Measurements from ENCODE around the gene DDX10. TPM values are rescaled to one million over a fixed set of nuclear protein-coding genes. Genes with fewer than 3 reads are reported as not detected.

Gene DDX10
- total and polyA plus RNA-seq, 4 donors, result 8.0 to 11.8 (median 9.0) TPM

GRCh38 chr11:108904480-108904879, 239.6 kb downstream of the DDX10 start:
- TF ChIP-seq ZBTB33 (IDR thresholded peaks at IDR 0.05) (no peak), HNF4G (IDR thresholded peaks at IDR 0.05) (no peak)
- no peak for DNase-seq (ENCODE audit: low spot score)
- H3K4me3 ChIP-seq (ENCODE audit: low read depth in 1 of 3, low read length in 3 of 3), result no peak overlapping the region
- no peaks in the 10 kb centered on the region for H3K36me3 ChIP-seq (ENCODE audit: control insufficient read depth in 4 of 4, insufficient read depth in 3 of 4, low read depth in 1 of 4, low read length in 3 of 4)
- H3K9ac ChIP-seq (ENCODE audit: low read depth in 1 of 2, low read length in 2 of 2), result no peak overlapping the region
- no peaks in the 10 kb centered on the region for H3K9me3 ChIP-seq (ENCODE audit: control insufficient read depth in 4 of 4, low read length in 3 of 4)
- H3K27ac ChIP-seq (ENCODE audit: low read depth in 1 of 2, low read length in 2 of 2), result no peak overlapping the region
- no peaks in the 10 kb centered on the region for H3K27me3 ChIP-seq (ENCODE audit: control insufficient read depth in 4 of 4, insufficient read depth in 4 of 4, low read length in 3 of 4)
- peaks cover 0 to 1% (median 0%) of the 10 kb centered on the region in 4 donors for H3K4me1 ChIP-seq (ENCODE audit: control insufficient read depth in 4 of 4, insufficient read depth in 4 of 4, low read length in 3 of 4)
- WGBS, result 93% methylated on average over 1 of the region's 1 CpG

- no peak overlapping the region for H3K27ac ChIP-seq (ENCODE audit: low read depth in 1 of 2, low read length in 2 of 2)
- no peaks in the 10 kb centered on the region for H3K36me3 ChIP-seq (ENCODE audit: control insufficient read depth in 4 of 4, insufficient read depth in 3 of 4, low read depth in 1 of 4, low read length in 3 of 4)
- TF ChIP-seq HNF4G (IDR thresholded peaks at IDR 0.05) (no peak), JUND (IDR thresholded peaks at IDR 0.05) (peak in 1 of 2 donors; percentile 22), NR2F2 (IDR thresholded peaks at IDR 0.05) (peak; percentile 86), RXRA (IDR thresholded peaks at IDR 0.05) (peak in 1 of 2 donors; percentile 35)
- TF ChIP-seq, protein P1, sequence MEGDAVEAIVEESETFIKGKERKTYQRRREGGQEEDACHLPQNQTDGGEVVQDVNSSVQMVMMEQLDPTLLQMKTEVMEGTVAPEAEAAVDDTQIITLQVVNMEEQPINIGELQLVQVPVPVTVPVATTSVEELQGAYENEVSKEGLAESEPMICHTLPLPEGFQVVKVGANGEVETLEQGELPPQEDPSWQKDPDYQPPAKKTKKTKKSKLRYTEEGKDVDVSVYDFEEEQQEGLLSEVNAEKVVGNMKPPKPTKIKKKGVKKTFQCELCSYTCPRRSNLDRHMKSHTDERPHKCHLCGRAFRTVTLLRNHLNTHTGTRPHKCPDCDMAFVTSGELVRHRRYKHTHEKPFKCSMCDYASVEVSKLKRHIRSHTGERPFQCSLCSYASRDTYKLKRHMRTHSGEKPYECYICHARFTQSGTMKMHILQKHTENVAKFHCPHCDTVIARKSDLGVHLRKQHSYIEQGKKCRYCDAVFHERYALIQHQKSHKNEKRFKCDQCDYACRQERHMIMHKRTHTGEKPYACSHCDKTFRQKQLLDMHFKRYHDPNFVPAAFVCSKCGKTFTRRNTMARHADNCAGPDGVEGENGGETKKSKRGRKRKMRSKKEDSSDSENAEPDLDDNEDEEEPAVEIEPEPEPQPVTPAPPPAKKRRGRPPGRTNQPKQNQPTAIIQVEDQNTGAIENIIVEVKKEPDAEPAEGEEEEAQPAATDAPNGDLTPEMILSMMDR (IDR thresholded peaks at IDR 0.05; ENCODE audit: low read depth, low read length, missing input control), result no peak
- no peak for DNase-seq (ENCODE audit: low spot score)
- H3K9me3 ChIP-seq (ENCODE audit: control insufficient read depth in 4 of 4, low read length in 3 of 4), result no peaks in the 10 kb centered on the region
- H3K9ac ChIP-seq (ENCODE audit: low read depth in 1 of 2, low read length in 2 of 2), result no peak overlapping the region
- no peak overlapping the region for H3K4me3 ChIP-seq (ENCODE audit: low read depth in 1 of 3, low read length in 3 of 3)
- no peaks in the 10 kb centered on the region for H3K27me3 ChIP-seq (ENCODE audit: control insufficient read depth in 4 of 4, insufficient read depth in 4 of 4, low read length in 3 of 4)
- peaks cover 0 to 1% (median 0%) of the 10 kb centered on the region in 4 donors for H3K4me1 ChIP-seq (ENCODE audit: control insufficient read depth in 4 of 4, insufficient read depth in 4 of 4, low read length in 3 of 4)
Observed at GRCh38 chr11:108906329-108906728, 241.5 kb downstream of the DDX10 start.

DNA sequence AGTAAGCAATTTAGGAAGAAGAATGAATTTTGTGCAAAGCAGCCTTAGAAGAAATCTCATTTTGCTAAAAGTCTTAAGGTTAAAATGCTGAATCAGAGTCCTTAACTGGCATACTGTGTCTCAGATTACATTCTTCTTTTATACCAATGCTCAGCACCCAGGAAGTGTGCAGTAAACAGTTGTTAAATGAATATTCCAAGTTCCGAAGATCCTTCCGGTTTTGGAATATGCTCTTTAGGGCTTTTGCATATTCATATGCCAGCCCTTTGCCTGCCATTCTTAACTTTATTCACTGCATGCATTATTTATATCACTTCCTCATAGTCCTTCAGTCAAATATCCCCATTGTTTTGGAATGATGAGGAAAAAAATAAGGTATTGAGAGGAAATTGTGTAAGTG, 242.0 kb downstream of the DDX10 start:
- 77% methylated on average over 2 of the region's 2 CpGs for WGBS
- H3K27ac ChIP-seq (ENCODE audit: low read depth in 1 of 2, low read length in 2 of 2), result no peak overlapping the region
- TF ChIP-seq YY1 (IDR thresholded peaks at IDR 0.05), result no peak
- no peak for TF ChIP-seq EGR1 (IDR thresholded peaks at IDR 0.05; ENCODE audit: low read depth in 2 of 2)
- no peak for TF ChIP-seq RXRA (IDR thresholded peaks at IDR 0.05)
- TF ChIP-seq, protein P2, sequence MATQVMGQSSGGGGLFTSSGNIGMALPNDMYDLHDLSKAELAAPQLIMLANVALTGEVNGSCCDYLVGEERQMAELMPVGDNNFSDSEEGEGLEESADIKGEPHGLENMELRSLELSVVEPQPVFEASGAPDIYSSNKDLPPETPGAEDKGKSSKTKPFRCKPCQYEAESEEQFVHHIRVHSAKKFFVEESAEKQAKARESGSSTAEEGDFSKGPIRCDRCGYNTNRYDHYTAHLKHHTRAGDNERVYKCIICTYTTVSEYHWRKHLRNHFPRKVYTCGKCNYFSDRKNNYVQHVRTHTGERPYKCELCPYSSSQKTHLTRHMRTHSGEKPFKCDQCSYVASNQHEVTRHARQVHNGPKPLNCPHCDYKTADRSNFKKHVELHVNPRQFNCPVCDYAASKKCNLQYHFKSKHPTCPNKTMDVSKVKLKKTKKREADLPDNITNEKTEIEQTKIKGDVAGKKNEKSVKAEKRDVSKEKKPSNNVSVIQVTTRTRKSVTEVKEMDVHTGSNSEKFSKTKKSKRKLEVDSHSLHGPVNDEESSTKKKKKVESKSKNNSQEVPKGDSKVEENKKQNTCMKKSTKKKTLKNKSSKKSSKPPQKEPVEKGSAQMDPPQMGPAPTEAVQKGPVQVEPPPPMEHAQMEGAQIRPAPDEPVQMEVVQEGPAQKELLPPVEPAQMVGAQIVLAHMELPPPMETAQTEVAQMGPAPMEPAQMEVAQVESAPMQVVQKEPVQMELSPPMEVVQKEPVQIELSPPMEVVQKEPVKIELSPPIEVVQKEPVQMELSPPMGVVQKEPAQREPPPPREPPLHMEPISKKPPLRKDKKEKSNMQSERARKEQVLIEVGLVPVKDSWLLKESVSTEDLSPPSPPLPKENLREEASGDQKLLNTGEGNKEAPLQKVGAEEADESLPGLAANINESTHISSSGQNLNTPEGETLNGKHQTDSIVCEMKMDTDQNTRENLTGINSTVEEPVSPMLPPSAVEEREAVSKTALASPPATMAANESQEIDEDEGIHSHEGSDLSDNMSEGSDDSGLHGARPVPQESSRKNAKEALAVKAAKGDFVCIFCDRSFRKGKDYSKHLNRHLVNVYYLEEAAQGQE (IDR thresholded peaks at IDR 0.05), result no peak
- TF ChIP-seq, protein P3, sequence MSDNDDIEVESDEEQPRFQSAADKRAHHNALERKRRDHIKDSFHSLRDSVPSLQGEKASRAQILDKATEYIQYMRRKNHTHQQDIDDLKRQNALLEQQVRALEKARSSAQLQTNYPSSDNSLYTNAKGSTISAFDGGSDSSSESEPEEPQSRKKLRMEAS (IDR thresholded peaks at IDR 0.05), result no peak
- TF ChIP-seq TAF1 (conservative IDR thresholded peaks at IDR 0.05), result no peak
- TF ChIP-seq JUND (IDR thresholded peaks at IDR 0.05), result no peak
- no peak for TF ChIP-seq HNF4G (IDR thresholded peaks at IDR 0.05)
- TF ChIP-seq ZBTB33 (IDR thresholded peaks at IDR 0.05), result no peak
- H3K9ac ChIP-seq (ENCODE audit: low read depth in 1 of 2, low read length in 2 of 2), result no peak overlapping the region
- no peaks in the 10 kb centered on the region for H3K36me3 ChIP-seq (ENCODE audit: control insufficient read depth in 4 of 4, insufficient read depth in 3 of 4, low read depth in 1 of 4, low read length in 3 of 4)
- H3K4me3 ChIP-seq (ENCODE audit: low read depth in 1 of 3, low read length in 3 of 3), result no peak overlapping the region
- H3K4me1 ChIP-seq (ENCODE audit: control insufficient read depth in 4 of 4, insufficient read depth in 4 of 4, low read length in 3 of 4), result peaks cover 0 to 1% (median 0%) of the 10 kb centered on the region in 4 donors
- H3K27me3 ChIP-seq (ENCODE audit: control insufficient read depth in 4 of 4, insufficient read depth in 4 of 4, low read length in 3 of 4), result no peaks in the 10 kb centered on the region
- H3K9me3 ChIP-seq (ENCODE audit: control insufficient read depth in 4 of 4, low read length in 3 of 4), result no peaks in the 10 kb centered on the region
- no peak for DNase-seq (ENCODE audit: low spot score)
